ENCODE data around the gene B4GALT7.
"Not testable (repeated sequence)": the region's sequence is repeated elsewhere in the genome, so short reads cannot be mapped to it uniquely, and the experiment has no call there.

The B4GALT7 gene

GRCh38 chr5:177610131-177610769, 10.3 kb downstream of the B4GALT7 start:
- DNase-seq (ENCODE audit: low read depth) = no peak

DNA sequence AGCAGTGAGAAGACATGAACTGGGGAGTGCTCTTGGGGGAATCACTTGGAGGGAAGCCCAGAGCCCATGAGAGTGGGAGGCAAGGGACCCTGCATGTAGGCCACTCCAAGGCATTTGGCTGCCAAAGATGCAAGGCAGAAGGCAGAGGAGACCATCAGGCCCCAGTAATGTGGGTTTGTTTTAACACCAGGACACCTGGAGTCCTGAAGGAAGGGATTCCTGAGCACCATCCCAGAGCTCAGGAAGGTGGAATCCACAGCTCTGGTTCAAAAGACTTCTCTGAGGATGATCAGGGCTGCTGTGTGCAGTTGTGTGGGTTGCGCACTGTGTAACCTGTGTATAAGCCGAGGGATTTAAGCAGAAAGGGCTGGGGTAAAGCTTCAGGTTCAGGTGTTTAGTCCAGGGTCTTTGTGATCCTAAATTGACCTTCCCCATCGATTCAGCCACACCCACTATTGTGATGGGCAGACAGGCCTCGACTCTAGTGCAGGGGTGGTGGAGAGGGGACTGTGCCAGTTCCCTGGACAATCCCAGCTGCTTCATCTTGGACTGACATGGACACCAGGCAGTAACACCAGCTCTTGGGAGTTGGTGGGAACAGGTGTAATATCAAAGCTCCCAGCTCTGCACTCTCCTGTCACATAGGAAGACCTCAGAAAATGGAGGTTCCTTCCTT, 11.0 kb downstream of the B4GALT7 start:
- DNase-seq (ENCODE audit: low read depth) = no peak

DNA sequence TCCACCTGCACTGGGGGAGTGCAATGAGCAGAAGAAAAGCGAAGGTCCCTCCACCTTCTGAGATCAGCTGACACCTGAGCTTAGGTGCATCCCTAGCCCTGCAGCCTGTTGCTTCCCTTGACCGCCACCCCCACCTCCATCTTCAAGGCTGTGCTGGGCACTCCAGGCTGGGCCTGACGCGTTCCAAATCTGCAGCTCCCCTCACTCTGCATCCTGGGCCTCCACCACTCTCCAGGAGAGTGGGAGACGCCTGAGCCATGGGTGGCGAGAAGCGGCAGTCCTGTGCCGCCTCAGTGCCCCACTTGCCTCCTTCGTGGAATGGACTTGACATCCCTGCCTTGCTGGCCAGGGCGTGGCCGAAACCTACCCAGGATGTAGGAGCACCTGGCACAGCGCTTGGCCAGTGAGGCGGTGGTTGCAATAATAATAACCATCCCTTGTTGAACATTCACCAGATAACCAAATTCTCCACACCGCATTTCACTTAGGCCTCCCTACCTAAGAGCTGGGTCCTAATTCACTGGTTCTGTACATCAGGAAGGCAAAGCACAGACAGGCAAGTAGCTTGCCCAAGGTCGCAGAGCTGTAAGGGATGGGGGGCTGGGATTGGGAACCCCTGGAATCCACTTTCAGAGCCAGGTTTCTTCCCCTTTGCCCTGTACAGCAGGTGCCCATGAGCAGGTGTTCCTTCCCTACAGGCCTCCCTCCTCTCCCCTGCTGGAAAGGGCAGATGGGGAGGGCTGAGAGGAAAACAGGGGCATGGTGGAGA, 11.7 kb downstream of the B4GALT7 start:
- no peak for DNase-seq (ENCODE audit: low read depth)

DNA sequence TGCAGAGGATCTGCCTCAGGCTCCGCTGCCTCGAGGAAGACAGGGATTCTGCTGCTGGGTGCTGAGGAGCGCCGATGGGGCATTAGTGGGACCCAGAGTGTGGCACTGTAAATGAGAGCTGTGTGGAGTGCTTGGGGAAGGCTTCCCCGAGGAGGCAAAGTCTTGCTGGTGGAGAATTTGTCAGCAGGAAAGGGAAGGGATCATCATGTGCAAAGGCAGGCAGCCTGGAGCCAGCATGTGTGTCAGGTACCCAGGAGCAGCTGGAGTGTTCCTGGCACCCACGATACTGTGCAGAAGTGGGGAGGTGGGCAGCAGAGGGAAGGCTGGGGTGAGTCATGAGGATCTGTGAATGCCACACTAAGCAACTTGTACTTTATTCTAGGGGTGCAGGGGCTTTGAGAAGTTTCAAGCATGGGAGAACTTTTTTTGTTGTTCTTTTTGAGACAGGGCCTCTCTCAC, 12.3 kb downstream of the B4GALT7 start:
- DNase-seq (ENCODE audit: low read depth) = no peak

- no peak for DNase-seq (ENCODE audit: low read depth)
Observed at GRCh38 chr5:177620560-177620959, 20.6 kb downstream of the B4GALT7 start.

DNA sequence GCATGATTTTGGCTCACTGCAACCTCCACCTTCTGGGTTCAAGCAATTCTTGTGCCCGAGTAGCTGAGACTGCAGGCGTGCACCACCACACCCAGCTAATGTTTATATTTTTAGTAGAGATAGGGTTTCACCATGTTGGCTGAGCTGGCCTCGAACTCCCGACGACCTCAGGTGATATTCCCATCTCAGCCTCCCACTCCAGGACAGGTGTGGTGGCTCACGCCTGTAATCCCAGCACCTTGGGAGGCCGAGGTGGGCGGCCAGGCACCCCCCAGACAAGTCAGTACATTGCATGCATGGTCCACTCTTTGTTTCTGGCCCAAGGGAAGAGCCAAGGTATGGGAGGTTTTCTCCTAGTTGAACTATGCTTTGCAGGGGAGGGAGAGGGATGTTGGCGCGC, 24.2 kb downstream of the B4GALT7 start:
- DNase-seq (ENCODE audit: low read depth) = not testable (repeated sequence)

DNA sequence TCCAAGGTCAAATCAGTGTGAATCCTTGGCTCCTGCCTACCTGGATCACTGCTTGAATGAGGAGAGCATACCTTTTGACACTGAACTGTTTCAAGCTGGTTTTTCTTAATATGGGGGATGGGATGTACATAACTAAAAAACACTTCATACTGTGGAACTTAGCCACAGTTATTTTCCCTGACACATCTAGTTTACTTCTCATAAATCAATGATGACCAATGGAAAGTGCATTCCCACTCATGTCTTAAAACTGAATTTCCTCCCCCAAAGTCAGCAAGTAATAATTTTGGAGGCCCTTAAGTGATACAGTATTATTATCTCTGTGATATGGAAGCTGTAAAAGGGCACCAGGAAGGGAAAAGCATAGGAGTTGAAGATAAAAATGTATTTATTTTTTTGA, 30.3 kb downstream of the B4GALT7 start:
- not testable (repeated sequence) for DNase-seq (ENCODE audit: low read depth)

DNA sequence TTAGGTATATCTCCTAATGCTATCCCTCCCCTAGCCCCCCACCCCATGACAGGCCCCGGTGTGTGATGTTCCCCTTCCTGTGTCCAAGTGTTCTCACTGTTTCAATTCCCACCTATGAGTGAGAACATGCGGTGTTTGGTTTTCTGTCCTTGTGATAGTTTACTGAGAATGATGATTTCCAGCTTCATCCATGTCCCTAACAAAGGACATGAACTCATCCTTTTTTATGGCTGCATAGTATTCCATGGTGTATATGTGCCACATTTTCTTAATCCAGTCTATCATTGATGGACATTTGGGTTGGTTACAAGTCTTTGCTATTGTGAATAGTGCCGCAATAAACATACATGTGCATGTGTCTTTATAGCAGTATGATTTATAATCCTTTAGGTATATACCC, 35.0 kb downstream of the B4GALT7 start:
- DNase-seq (ENCODE audit: low read depth) = not testable (repeated sequence)

GRCh38 chr5:177645462-177645861, 45.5 kb downstream of the B4GALT7 start:
- DNase-seq (ENCODE audit: low read depth) = not testable (repeated sequence)

DNA sequence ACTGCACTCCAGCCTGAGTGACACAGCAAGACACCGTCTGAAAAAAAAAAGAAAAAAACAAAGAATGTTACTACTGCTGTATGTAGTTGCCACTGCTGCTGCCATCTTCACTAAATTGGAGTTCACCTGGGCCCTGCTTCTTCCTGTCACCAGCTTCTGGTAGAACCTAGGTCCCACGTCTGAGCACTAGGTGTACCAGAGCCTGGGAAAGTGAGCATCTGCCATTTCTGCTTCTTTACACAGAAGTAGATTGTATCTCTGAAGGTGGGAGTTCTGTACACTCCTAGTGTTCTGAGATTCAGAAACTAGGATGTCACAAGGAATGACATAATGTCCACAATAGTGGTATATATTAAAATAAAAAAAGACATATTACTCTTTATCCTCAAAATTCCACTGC, 51.3 kb downstream of the B4GALT7 start:
- DNase-seq (ENCODE audit: low read depth) = not testable (repeated sequence)

GRCh38 chr5:177657846-177658245, 57.9 kb downstream of the B4GALT7 start:
- DNase-seq (ENCODE audit: low read depth) = not testable (repeated sequence)

DNA sequence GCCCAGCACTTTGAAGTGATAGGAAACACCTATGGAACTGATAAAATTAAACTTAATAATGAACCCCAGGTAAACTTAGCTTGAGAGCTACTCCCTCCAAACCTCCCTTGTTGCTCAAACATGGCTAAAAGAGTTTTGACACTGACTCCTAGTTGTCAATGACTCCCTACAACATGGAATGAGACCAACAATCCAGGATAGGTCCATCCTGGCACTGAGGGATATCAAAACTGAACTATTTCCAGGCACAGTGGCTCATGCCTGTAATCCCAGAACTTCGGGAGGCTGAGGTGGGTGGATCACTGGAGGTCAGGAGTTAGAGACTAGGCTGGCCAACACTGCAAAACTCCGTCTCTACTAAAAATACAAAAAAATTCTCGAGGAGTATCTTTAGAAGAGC, 58.6 kb downstream of the B4GALT7 start:
- DNase-seq (ENCODE audit: low read depth) = not testable (repeated sequence)
